Uterus (tissue), 4 donors: ENCODE measurements around the gene DCANP1. TPM values are rescaled to one million over a fixed set of nuclear protein-coding genes. Genes with fewer than 3 reads are reported as not detected.

ENCODE experiments used
- DNase-seq, 2 donors: peaks; one replicate each; pipeline ENCODE4 v3.0.0-alpha.2; 2019 to 2020
- H3K27ac ChIP-seq, 2 donors: fragments of 200-600 bp; sonication (generic); 1 replicate in 1 of 2; 2 replicates in 1 of 2; pipeline ENCODE4 v1.5.1; 2016 to 2018
- H3K27me3 ChIP-seq, 2 donors: fragments of 200-600 bp; sonication (generic); one replicate each; pipeline ENCODE4 v1.5.1; 2018 to 2019; ENCODE audit warnings: control low read depth in 1 of 2
- H3K36me3 ChIP-seq, 2 donors: fragments of 200-600 bp; sonication (generic); one replicate each; pipeline ENCODE4 v1.5.1; 2019; ENCODE audit warnings: control low read depth in 1 of 2
- H3K4me1 ChIP-seq, 2 donors: fragments of 200-600 bp; sonication (generic); one replicate each; pipeline ENCODE4 v1.5.1; 2018 to 2019; ENCODE audit warnings: control low read depth in 1 of 2
- H3K4me3 ChIP-seq, 2 donors: fragments of 200-600 bp; sonication (generic); 1 replicate in 1 of 2; 2 replicates in 1 of 2; pipeline ENCODE4 v1.5.1; 2018 to 2019; ENCODE audit warnings: mild to moderate bottlenecking in 1 of 2
- H3K9me3 ChIP-seq, 2 donors: fragments of 200-600 bp; sonication (generic); one replicate each; pipeline ENCODE4 v1.5.1; 2019; ENCODE audit warnings: control low read depth in 1 of 2
- POLR2A ChIP-seq, 2 donors: fragments of 450-650 bp; IDR thresholded peaks; one replicate each; pipeline ENCODE4 v1.6.1; 2016; ENCODE audit warnings: antibody characterized with exemption in 2 of 2, mild to moderate bottlenecking in 1 of 2, moderate library complexity in 1 of 2
- intact Hi-C: fragments of 100-400 bp; cut with DNase I; formaldehyde crosslinking; loops from one replicate; pipeline ENCODE4 v1.15.1; 2023; ENCODE audit warnings: low total_unique reads
- total RNA-seq, 4 donors: library from RNA; depleted of rRNA in 3 of 4; stranded (reverse); fragments of >200 nt in 3 of 4; gene quantifications; one replicate each; pipeline versions ENCODE4 v1.1.0 to v1.2.4, GENCODE V29; 2014 to 2023
- TF ChIP-seq, protein P1 (sequence below), 4 experiments: fragments of 200-600 bp in 2 of 4; fragments of 450-650 bp in 2 of 4; sonication (generic) in 2 of 4; IDR thresholded peaks; one replicate each; pipeline ENCODE4 v1.5.1; 2016 to 2019; ENCODE audit warnings: antibody characterized with exemption in 4 of 4, mild to moderate bottlenecking in 2 of 4, moderate library complexity in 1 of 4
- donor health status: DM: yes; HTN: yes; CAD: no.

DCANP1 gene
- total RNA-seq, 4 donors from 2014 or later: not detected

GRCh38 chr5:135488727-135489465 lies 41.7 kb upstream of the DCANP1 start:
- H3K27me3 ChIP-seq: peaks cover 4 to 34% of the 10 kb centered on the region in 2 donors
- peaks cover 0 to 15% of the 10 kb centered on the region in 2 donors for H3K4me1 ChIP-seq
- TF ChIP-seq, protein P1, sequence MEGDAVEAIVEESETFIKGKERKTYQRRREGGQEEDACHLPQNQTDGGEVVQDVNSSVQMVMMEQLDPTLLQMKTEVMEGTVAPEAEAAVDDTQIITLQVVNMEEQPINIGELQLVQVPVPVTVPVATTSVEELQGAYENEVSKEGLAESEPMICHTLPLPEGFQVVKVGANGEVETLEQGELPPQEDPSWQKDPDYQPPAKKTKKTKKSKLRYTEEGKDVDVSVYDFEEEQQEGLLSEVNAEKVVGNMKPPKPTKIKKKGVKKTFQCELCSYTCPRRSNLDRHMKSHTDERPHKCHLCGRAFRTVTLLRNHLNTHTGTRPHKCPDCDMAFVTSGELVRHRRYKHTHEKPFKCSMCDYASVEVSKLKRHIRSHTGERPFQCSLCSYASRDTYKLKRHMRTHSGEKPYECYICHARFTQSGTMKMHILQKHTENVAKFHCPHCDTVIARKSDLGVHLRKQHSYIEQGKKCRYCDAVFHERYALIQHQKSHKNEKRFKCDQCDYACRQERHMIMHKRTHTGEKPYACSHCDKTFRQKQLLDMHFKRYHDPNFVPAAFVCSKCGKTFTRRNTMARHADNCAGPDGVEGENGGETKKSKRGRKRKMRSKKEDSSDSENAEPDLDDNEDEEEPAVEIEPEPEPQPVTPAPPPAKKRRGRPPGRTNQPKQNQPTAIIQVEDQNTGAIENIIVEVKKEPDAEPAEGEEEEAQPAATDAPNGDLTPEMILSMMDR (IDR thresholded peaks at IDR 0.05): no peak
- no peak for TF ChIP-seq POLR2A (IDR thresholded peaks at IDR 0.05)
- no peak overlapping the region for H3K4me3 ChIP-seq
- no peaks in the 10 kb centered on the region for H3K36me3 ChIP-seq
- no peaks in the 10 kb centered on the region for H3K9me3 ChIP-seq
- intact Hi-C loops: no loop called here
- no peak overlapping the region for H3K27ac ChIP-seq
- DNase-seq: no peak

DNA sequence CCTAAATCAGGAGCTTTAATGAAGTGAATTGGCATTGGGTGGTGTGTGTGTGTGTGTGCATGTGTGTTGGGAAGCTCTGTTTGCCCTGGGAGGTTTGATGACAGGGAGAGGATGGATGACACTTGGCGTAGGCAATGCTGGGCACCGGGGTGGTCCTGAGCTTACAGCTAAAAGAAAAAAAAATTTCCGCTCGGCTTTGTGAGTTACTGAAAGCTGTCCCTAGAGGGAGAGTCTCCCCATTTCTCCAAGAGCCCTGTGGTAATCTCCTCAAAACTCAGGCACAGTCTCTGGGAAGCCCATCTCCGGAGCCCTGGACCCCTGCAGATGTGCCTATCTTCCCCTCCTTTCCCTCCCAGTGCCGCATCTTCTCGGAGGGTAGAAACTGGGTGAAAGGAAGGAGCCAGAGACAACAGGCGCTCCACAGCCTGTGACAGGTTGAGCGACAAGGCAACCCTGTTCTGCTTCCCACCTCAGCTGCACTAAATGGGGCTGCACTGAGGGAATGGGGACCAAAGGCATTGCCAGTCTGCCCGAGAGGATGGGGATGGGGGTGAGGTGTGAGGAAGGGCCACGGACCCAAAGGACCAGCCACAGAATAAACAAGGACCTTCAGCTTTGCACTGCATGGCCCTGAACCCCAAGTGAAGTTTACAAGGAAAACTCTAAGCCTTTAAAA lies 40.8 kb upstream of the DCANP1 start:
- Histone ChIP-seq H3K4me1 (peaks cover 0 to 15% of the 10 kb centered on the region in 2 donors), H3K4me3 (no peak overlapping the region), H3K36me3 (no peaks in the 10 kb centered on the region), H3K9me3 (no peaks in the 10 kb centered on the region), H3K27ac (no peak overlapping the region), H3K27me3 (peaks cover 4 to 34% of the 10 kb centered on the region in 2 donors)
- DNase-seq: no peak
- intact Hi-C loops: no loop called here
- TF ChIP-seq, protein P1 (IDR thresholded peaks at IDR 0.05): no peak
- no peak for TF ChIP-seq POLR2A (IDR thresholded peaks at IDR 0.05)

DNA sequence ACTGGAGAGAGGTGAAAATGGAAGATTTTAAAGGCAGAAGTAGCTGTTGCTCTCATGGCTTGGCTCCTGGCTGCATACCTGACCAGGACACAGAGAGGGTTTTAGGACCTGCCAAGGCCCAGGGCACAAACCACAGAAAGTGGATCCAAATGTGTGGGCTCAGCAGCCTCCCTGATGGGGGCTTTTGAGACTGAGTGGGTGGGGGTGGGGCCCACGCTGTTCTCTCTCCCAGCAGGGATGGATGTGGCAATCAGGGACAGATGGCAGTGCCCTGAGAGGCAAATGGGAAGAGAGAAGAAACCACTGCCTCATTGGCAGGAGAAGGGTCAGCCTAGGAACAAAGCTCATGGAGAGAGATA lies 39.9 kb upstream of the DCANP1 start:
- peaks cover 4 to 31% of the 10 kb centered on the region in 2 donors for H3K27me3 ChIP-seq
- intact Hi-C loops: no loop called here
- no peak for TF ChIP-seq POLR2A (IDR thresholded peaks at IDR 0.05)
- TF ChIP-seq, protein P1 (IDR thresholded peaks at IDR 0.05): no peak
- no peak overlapping the region for H3K27ac ChIP-seq
- peaks cover 0 to 15% of the 10 kb centered on the region in 2 donors for H3K4me1 ChIP-seq
- H3K36me3 ChIP-seq: no peaks in the 10 kb centered on the region
- no peaks in the 10 kb centered on the region for H3K9me3 ChIP-seq
- DNase-seq: no peak
- no peak overlapping the region for H3K4me3 ChIP-seq

DNA sequence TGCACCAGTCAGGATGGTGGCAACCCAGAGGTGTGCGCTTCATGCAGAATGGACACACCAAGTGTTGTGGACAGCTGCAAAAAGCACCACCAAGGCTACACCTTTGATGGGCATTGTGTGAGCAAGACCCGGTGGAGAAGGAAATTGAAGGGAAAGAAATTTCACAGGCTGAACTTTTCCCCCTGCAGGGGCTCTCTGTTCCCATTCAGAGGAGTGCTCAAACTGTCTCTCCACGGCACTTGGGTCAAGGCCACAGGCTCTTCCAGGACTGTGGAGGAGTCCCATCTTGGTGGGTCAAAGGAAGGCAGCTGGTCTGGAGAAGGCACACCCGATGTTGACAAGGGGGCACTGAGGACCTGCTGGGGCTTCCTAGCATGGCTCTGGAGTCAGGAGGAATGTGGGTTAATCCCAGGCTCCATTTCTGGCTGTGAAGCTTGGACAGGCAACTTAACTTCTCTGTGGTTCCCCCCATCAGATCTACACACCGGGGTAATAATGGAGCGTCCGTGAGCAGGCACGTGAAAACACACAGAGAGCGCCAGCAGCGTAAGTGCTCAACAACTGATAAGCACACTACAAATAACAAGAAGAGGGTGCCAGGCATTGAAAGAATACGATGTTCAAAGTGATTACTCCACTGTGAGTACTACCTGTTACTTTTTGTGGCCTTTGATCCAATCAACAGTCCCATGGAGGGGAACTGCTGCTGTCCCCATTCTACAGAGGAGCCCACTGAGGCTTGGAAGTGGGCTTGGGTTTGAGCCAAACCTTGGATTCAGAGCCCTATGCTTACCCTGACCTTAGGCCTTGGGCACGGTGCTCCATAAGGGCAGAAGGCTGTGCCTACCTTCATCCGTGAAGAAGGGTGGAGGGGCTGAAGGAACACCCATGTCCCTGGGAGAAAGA lies 39.2 kb upstream of the DCANP1 start:
- Histone ChIP-seq H3K27ac (no peak overlapping the region), H3K4me3 (no peak overlapping the region), H3K9me3 (no peaks in the 10 kb centered on the region), H3K4me1 (peaks cover 0 to 15% of the 10 kb centered on the region in 2 donors), H3K36me3 (no peaks in the 10 kb centered on the region), H3K27me3 (peaks cover 4 to 24% of the 10 kb centered on the region in 2 donors)
- TF ChIP-seq POLR2A (IDR thresholded peaks at IDR 0.05): no peak
- TF ChIP-seq, protein P1 (IDR thresholded peaks at IDR 0.05): no peak
- intact Hi-C loops: no loop called here
- DNase-seq: no peak
